ENCODE data around the gene SRSF10.
"Not testable (repeated sequence)": the region's sequence is repeated elsewhere in the genome, so short reads cannot be mapped to it uniquely, and the experiment has no call there.

The SRSF10 gene

DNA sequence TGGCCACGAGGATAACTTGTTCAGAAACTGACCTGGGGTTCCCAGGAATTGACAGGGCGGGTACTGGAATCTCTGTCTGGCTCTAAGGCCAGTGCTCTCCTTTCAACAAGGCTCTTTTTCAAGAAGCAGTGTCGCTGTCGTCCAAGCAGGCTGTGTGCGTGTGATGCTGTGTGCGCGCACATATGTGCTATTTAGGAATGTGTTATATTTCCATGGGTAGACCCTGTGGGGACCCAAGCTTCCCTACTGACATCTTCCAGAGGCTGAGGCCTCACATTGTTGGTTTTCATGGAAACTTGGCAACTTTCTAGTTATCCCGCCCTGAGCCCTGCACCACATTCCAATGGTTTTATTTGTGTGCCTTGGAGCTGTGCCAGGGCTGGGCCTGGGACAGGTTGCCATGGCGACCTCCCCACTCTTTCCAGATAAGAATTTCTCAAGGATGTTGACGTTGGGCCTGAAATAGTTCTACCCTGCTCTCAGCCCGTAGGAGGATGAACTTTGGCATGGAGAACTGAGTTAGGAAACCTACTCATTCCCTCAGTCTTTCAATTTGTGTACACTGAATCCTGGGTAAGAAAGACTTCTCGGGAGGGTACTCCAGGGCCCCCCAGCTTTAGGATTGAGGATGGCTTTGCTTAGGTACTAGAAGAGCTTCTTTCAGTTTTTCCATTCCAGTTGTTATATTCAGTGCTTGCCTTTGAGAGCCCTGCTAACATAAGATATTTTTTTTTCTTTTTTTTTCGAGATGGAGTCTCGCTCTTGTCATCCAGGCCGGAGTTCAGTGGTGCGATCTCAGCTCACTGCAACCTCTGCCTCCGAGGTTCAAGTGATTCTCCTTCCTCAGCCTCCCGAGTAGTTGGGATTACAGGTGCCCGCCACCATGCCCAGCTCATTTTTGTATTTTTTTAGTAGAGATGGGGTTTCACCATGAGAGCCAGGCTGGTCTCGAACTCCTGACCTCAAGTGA, 38.8 kb upstream of the SRSF10 start:
- TF ChIP-seq, protein P1, sequence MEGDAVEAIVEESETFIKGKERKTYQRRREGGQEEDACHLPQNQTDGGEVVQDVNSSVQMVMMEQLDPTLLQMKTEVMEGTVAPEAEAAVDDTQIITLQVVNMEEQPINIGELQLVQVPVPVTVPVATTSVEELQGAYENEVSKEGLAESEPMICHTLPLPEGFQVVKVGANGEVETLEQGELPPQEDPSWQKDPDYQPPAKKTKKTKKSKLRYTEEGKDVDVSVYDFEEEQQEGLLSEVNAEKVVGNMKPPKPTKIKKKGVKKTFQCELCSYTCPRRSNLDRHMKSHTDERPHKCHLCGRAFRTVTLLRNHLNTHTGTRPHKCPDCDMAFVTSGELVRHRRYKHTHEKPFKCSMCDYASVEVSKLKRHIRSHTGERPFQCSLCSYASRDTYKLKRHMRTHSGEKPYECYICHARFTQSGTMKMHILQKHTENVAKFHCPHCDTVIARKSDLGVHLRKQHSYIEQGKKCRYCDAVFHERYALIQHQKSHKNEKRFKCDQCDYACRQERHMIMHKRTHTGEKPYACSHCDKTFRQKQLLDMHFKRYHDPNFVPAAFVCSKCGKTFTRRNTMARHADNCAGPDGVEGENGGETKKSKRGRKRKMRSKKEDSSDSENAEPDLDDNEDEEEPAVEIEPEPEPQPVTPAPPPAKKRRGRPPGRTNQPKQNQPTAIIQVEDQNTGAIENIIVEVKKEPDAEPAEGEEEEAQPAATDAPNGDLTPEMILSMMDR (IDR thresholded peaks at IDR 0.05; ENCODE audit: low read depth, low read length, missing control alignments), result no peak
- DNase-seq (ENCODE audit: low read depth), result no peak
- no peak overlapping the region for H3K4me3 ChIP-seq (ENCODE audit: low read depth, low read length)

DNA sequence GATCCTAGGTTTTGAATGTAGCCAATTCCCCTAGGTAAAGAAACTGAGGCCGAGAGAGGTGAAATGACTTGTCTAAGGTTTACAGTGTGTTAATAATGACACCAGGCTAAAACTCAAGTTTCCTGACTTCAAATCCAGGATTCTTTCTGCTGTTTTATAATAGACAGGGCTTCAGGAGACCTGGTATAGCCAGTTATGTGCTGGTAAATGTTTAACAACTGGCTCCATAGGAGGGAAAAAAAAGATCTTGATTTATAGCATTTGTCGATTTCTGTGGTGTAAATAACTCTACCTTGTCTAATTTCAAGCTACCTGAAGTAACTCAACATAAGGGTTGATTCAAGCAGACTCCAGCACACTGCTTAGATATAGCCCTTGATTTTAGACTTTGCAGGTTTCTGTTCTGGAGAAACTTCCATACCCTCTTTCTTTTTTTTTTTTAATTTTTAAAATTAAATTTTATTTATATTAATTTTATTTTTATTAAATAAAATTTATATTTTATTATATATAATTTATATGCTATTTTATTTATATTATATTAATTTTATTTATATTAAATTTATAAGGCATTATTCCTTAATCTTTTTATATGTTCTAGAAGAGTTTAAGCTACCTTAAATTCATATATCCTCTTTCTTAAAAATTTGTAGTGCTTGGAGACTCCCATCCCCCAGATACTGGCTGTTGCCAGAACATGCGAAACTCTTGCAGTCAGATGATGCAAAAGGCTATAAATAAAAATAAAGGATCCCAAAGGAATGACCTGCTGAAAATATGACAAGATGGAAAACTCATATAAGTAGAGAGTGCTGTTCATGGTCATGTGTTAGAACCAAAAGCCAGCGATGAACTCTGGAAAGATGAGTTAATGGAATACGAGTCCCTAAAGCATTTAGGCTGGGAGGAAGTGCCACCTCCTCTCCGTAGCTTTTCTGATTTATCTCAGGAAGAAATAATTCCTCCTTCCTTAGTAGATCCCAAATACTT, 35.4 kb upstream of the SRSF10 start:
- TF ChIP-seq, protein P1 (IDR thresholded peaks at IDR 0.05; ENCODE audit: low read depth, low read length, missing control alignments), result no peak
- no peak overlapping the region for H3K4me3 ChIP-seq (ENCODE audit: low read depth, low read length)
- DNase-seq (ENCODE audit: low read depth), result no peak

DNA sequence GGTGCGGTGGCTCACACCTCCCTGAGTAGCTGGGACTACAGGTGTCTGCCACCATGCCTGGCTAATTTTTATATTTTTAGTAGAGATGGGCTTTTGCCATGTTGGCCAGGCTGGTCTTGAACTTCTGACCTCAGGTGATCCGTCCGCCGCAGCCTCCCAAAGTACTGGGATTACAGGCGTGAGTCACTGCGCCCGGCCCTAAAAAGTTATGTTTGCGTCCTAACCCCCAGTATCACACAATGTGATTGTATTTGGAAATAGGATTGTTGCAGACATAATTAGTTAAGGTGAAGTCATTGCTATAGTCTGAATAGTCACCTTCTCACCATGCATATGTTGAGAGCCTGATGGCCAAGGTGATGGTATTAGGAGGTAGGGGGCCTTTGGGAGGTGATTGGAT, 32.8 kb upstream of the SRSF10 start:
- DNase-seq (ENCODE audit: low read depth); H3K4me3 ChIP-seq (ENCODE audit: low read depth, low read length): not testable (repeated sequence)

DNA sequence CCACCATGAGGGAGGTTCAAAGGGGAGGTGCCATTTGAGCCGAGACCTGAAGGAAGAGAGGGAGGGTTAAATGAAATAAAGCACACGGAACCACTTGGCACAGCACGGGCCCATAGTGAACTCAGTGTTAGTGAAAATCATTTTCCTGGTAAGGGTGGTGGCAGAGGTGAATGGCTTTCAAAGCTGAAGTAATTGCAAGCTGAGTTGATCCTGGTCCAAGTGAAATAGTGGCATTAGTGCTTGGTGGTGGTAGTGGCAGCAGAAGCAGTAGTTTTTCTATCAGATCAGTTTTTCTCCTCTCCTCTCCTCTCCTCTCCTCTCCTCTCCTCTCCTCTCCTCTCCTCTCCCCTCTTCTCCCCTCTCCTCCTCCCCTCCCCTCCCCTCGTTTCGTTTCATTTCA, 30.5 kb upstream of the SRSF10 start:
- no peak for DNase-seq (ENCODE audit: low read depth)
- no peak overlapping the region for H3K4me3 ChIP-seq (ENCODE audit: low read depth, low read length)
- TF ChIP-seq, protein P1 (IDR thresholded peaks at IDR 0.05; ENCODE audit: low read depth, low read length, missing control alignments), result no peak

DNA sequence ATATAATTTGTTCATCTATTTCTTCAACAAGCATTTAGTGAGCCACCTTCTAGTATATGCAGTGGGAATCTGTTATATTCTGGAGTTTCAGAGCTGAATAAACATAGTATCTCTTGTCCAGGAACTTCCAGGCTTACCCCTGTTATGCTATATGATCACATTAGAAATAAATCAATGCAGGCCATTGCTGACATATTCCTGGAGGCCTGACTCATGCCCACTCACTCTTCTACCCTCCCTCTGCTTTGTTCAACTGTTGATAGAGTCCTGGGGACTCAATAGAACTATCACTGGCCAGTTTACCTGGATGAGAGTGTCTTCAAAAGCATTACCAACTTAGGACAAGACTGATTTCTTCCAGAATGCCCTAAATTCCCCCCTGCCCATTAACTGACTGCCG, 29.3 kb upstream of the SRSF10 start:
- no peak overlapping the region for H3K4me3 ChIP-seq (ENCODE audit: low read depth, low read length)
- TF ChIP-seq, protein P1 (IDR thresholded peaks at IDR 0.05; ENCODE audit: low read depth, low read length, missing control alignments), result no peak
- DNase-seq (ENCODE audit: low read depth), result no peak

DNA sequence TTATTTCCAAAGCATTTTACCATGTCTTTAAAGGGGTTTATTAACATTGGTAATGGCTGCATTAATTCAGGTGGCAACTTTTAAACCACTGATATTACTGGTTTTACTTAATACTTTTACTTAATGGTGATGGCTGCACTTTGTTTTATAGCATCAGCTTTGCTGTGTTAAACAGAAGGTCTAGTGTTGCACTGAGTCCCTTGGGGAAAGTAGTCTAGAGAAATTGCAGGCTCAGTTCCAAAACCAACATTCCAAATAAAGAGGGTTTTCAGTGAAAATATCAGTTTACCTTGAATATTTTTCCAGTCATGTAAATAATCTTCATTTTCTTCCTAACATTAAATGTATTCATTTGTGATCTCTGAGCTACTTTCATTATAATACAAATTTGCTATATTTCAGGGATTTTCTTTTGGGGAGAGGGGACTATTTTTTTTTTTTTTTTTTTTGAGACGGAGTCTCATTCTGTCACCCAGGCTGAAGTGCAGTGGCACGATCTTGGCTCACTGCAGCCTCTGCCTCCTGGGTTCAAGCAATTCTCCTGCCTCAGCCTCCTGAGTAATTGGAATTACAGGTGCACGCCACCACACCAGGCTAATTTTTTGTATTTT, 28.6 kb upstream of the SRSF10 start:
- DNase-seq (ENCODE audit: low read depth); H3K4me3 ChIP-seq (ENCODE audit: low read depth, low read length): not testable (repeated sequence)

DNA sequence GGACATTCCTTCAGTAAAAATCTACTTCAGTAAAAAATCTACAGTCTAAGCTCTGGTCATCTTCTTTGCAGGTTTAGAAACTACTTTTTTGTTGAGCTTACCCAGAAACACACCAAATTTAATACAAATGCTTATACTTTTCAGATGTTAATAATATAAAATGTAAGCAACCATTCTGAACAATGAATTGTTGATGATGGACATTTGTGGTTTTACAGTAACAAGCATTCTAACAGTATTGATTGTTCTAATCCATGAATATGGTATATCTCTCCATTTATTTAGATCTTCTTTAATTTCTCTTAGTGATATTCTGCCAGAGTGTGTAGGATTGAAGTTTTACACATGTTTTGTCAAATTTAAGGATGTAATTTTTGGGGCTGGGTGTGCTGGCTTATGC, 27.0 kb upstream of the SRSF10 start:
- TF ChIP-seq, protein P1 (IDR thresholded peaks at IDR 0.05; ENCODE audit: low read depth, low read length, missing control alignments), result no peak

More for the DNA sequence above, 27.0 kb upstream of the SRSF10 start:
- no peak for DNase-seq (ENCODE audit: low read depth)
- H3K4me3 ChIP-seq (ENCODE audit: low read depth, low read length), result no peak overlapping the region

Data from GM12864 (cell line).